HG03175 (cell line): Measurements from ENCODE around the gene TNFRSF1A.

Experiments used
- ATAC-seq: cut with Tn5 transposase; IDR thresholded peaks from one replicate; pipeline ENCODE4 v1.9.1; 2021; ENCODE audit warnings: mild to moderate bottlenecking, moderate library complexity; ENCODE audit not compliant: unreplicated experiment

TNFRSF1A gene

GRCh38 chr12:6280672-6281071 is 61.2 kb downstream of the TNFRSF1A start:
- ATAC-seq: no peak

- ATAC-seq: no peak
Observed at GRCh38 chr12:6280053-6280469, 61.8 kb downstream of the TNFRSF1A start.

- no peak for ATAC-seq
Observed at GRCh38 chr12:6279631-6280030, 62.2 kb downstream of the TNFRSF1A start.

GRCh38 chr12:6279256-6279628 is 62.6 kb downstream of the TNFRSF1A start:
- ATAC-seq: no peak
